Gastrocnemius medialis (tissue), 4 donors: ENCODE results near the gene ACOT13.
A peak's percentile ranks its signal among the peaks of the same experiment; 100 is the strongest.
"Not testable (repeated sequence)": the region's sequence is repeated elsewhere in the genome, so short reads cannot be mapped to it uniquely, and the experiment has no call there.

Experiments used
- CTCF ChIP-seq, 5 experiments: fragments of 450-650 bp in 3 of 5; fragments of 200-600 bp in 2 of 5; sonication (generic) in 2 of 5; IDR thresholded peaks in 4 of 5; conservative IDR thresholded peaks in 1 of 5; 1 replicate in 4 of 5; 2 replicates in 1 of 5; pipeline ENCODE4 v1.5.1; 2016 to 2019; ENCODE audit warnings: antibody characterized with exemption in 5 of 5, mild to moderate bottlenecking in 3 of 5, moderate library complexity in 3 of 5
- POLR2A ChIP-seq, 2 donors: fragments of 450-650 bp; IDR thresholded peaks; one replicate each; pipeline ENCODE4 v1.6.1; 2017; ENCODE audit warnings: antibody characterized with exemption in 2 of 2, mild to moderate bottlenecking in 2 of 2, moderate library complexity in 2 of 2

GRCh38 chr6:24695635-24696034, 28.8 kb downstream of the ACOT13 start:
- TF ChIP-seq CTCF (IDR thresholded peaks at IDR 0.05 in 4 of 5, conservative IDR thresholded peaks at IDR 0.05 in 1 of 5) = peak; percentile 11 to 54 (median 42)
- not testable (repeated sequence) for TF ChIP-seq POLR2A (IDR thresholded peaks at IDR 0.05)
